Measurements from ENCODE around the gene GFPT1.

GRCh38 chr2:69271831-69272257 lies 115.2 kb downstream of the GFPT1 start:
- TF ChIP-seq POLR2A (IDR thresholded peaks at IDR 0.05; ENCODE audit: extremely low read depth, insufficient read length) (no peak), CTCF (IDR thresholded peaks at IDR 0.05; ENCODE audit: low read depth, low read length) (no peak), MYC (IDR thresholded peaks at IDR 0.05; ENCODE audit: low read depth, low read length) (no peak), MAX (IDR thresholded peaks at IDR 0.05; ENCODE audit: low read depth, low read length) (no peak)

Data from NB4 (cell line).